Measurements from ENCODE around the gene GOLIM4.
"Not testable (repeated sequence)": the region's sequence is repeated elsewhere in the genome, so short reads cannot be mapped to it uniquely, and the experiment has no call there.

The GOLIM4 gene

DNA sequence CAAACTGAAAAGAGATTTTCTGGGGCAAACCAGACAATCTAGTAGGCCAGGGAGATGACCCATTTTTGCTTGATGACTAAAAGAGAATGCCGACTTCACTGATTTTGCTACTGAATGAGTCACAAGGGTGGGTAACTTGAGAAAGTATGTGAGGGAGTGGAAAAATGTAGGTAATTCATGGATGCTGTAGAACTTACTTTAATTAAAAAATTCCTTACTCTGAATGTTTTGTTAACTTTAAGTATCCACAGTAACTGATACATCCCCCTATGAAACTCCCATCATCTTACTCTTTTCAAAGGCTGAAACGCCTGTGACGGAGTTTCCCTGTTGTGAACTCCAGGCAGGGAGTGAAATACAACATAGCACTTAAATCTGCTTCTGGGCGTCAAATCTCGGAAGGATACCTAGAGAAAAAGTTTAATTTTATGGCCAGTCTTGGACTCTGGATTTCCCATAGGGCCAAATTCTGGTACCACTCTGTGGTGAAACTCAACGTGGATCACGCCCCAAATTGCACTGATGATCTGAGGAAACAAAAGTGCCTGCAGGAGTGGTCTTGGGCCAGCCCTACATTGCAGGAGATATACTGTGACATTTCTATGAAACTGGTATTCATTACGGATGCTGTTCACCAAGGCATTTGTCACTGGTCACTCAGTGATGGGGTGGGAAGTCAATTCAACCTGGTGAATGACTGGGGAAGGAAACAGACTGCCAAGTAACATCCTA is 24.0 kb downstream of the GOLIM4 start:
- DNase-seq, result no peak

DNA sequence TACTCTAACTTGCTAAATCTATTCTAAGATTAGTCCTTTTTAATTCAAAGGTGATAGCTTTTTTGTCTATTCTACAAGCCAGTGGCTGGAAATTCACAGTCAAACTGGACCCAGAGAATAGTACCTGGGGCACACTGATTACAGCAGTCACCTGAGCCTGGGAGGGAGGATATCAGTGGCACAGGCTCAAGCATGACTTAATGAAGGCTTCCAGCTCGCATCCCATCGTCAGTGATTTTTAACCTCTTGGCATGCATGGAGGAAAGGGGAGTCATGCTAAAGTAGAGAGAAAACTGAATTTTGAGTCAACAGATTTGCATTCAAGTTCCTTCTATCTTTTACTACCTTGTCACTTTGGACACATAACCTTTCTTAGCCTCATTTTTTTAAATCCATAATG is 24.8 kb downstream of the GOLIM4 start:
- no peak for DNase-seq

DNA sequence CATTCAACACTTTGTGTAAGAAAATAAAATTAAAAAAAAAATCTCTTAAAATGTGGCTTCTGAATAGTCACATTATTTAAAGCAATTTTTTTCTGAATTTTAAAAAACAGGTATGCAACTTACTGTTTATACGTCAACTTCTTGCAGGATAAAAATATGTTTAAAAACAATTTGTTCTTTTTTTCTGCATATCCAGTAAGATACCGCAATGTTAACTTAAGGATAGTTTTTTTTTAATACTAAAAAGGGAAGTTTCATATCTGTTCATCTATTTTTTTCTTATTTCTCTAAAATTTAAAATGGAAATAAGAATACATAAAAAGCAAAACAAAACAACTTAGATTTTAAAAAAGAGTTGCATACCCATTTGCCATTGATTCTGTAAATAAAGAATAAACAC is 27.4 kb downstream of the GOLIM4 start:
- DNase-seq, result no peak

DNA sequence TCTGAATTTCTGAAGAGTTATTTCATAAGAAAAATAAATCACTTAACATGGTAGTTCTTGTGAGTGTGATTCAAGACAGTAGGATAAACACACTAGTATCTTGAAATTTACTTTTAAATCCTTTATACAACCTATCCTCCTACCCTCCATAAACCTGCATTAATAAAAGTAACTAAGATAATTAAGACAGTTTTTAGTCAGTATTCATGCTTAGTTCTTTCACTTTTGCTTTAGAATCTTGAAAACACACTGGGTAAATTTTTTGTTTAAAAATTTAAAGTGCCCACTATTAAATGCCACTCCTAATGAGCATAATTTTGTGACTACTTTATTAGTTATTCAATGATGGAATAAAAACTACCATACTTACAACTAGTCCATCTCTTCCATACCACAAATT is 28.8 kb downstream of the GOLIM4 start:
- no peak for DNase-seq

DNA sequence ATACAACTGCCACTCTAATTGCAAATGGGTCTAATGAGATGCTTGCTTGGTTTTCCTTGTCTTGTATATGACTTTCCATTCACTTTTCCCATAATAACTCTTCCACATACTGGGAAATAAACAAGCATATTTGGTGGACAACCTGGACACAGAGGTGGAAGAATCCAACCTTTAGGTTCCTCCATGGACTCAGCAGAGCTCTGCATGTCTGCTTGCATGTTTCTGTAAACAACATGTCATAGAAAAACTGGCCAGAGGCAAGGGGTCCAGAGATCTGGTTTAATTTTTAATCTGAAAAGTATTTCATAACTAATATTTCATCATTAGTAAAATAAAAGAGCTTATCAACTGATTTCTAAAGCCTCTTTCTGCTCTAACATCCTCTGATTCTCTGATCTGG is 30.2 kb downstream of the GOLIM4 start:
- DNase-seq, result no peak

DNA sequence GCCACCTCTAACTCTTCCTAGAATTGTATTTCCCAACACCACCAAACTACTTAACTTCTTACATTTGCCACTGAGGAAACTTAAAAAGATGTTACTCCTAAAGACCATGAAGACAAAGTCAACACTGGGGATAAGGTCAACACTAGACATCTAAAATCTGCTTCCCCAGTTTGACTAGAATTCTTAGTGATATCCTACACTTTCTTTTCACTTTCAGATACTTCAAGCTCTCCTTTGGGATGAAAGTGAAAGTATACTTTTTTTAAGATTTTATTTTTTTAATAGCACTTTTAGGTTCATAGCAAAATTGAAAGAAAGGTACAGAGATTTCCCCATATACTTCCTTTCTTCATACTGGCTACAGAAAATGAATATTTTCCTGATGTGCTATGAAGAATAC is 32.6 kb downstream of the GOLIM4 start:
- DNase-seq, result no peak

DNA sequence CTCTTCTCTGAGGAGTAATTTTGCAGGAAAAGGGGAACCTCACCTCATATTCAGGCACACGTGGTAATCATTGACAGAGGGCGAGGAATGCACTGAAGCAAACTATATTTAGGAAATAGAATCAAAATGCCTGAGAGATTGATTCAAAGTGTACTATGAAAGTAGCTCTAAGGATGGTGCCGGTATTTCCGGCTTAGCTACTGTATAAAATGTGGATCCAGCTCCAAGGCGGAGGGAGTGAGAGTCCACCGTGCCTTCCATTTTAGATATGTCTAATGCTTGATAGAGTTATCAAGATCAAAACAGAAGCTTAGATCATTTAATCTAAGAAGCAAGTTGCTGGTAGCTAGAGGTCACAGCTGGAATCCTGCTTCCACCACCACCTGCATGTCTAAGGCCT is 33.0 kb downstream of the GOLIM4 start:
- DNase-seq, result no peak

DNA sequence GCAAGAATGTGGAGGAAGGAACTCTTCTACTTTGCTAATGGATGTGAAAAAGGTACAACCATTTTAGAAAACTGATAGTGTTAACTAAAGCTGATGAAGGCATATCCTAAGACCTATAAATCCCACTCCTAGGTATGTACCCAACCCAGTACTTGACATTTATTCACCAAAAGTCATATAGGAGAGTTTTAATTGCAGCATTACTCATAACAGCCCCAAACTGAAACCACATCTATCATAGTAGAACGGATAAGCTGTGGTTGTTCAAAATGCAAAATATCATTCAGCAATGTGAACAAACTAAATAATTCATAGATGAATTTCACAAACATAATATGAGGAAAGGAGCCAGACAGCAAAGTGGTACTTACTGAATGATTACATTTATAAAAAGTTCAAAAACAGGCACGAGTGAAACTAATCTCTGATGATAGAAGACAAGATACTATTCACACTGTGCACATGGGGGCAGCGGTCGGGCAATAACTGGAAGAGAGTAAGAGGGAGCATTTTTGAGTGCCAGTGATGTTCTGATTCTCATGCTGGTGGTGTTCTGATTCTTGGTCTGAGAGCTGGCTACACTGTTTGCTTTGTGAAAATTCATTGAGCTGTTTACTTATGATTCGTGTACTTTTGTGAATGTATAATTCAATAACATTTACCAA is 34.3 kb downstream of the GOLIM4 start:
- DNase-seq, result no peak

DNA sequence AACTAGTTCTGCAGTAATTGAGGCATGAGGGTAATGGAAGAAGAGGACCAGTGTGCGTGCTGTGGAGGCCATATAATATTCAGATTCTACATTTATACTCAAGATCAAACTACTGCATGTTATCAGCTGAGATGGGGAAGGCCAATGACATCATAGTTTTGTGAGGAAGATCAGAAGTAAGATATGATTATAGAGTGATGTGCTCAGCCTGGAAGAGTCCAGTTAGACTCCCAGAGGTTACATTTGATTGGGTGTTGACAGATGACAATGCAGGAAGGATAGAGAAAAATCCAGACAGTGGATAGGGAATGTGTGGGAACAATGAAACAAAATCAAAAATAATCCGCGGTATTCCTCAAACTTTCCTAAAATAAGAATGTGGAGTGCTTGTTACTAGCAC is 35.4 kb downstream of the GOLIM4 start:
- DNase-seq, result no peak

DNA sequence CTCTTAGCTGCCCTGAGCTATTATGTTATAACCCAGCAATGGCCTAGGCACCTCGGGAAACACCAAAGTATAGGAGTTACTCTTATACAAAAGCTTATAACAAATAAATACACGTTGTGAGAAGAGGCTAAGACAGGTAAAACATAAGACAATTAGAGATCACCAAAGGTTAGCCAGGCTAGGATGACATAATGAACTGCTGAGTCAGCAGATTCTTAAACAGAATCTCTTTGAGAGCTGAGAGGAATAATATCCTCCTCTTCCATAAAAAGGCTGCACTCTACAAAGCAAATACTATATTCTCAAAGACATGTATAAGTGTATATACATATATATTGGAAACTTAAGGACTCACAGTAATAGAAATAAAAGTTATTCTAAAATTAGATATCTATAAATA is 37.2 kb downstream of the GOLIM4 start:
- DNase-seq, result no peak

DNA sequence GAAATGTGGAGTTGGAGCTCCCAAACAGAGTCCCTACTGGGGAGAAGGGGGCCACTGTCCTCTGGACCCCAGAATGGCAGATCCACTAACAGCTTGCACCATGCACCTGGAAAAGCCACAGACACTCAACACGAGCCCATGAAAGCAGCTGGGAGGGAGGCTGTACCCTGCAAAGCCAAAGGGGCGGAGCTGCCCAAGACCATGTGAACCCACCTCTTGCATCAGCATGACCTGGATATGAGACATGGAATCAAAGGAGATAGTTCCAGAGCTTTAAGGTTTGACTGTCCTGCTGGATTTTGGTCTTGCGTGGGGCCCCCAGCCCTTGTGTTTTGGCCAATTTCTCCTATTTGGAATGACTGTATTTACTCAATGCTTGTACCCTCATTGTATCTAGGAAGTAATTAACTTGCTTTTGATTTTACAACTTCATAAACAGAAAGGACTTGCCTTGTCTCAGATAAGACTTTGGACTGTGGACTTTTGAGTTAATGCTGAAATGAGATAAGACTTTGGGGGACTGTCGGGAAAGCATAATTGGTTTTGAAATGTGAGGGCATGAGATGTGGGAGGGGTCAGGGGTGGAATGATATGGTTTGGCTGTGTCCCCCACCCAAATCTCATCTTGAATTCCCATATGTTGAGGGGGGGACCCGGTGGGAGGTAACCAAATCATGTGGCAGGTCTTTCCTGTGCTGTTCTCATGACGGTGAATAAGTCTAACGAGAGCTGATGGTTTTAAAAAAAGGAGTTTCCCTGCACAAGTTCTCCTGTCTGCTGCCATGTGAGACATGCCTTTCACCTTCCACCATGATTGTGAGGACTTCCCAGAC is 39.1 kb downstream of the GOLIM4 start:
- not testable (repeated sequence) for DNase-seq

DNA sequence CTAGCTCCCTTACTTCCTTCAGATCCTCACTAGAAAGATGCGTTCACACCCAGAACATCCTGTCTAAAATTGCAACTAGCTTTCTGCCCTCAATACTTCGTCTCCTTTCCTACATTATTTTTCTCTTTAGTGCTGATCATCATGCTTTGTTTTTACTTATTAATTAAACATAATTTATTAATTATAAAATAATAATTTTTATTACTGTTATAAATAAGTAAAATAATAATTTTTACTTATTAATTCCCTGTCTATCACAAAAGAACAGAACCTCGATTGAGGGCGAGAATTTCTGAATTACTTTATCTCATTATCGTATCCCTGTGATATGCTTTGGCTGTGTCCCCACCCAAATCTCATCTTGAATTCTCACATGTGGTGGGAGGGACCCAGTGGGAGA is 41.3 kb downstream of the GOLIM4 start:
- no peak for DNase-seq

DNA sequence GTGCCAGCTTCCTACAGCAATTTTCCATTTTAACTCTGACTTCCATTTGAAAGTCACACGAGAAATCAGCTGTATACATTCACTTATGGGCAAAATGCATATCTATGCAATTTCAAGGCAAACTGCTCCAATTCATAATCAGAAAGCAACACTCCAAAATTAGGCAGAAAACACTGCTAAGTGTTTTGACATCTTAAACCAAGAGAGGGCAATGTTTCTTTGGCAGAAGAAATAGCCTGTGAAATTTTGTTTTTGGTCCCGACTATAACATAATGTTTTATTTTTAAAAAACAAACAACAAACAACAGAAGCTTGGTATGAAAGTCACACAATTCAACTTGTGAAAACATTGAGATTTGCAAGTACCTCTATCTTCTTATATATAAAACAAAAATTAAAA is 42.6 kb downstream of the GOLIM4 start:
- no peak for DNase-seq

DNA sequence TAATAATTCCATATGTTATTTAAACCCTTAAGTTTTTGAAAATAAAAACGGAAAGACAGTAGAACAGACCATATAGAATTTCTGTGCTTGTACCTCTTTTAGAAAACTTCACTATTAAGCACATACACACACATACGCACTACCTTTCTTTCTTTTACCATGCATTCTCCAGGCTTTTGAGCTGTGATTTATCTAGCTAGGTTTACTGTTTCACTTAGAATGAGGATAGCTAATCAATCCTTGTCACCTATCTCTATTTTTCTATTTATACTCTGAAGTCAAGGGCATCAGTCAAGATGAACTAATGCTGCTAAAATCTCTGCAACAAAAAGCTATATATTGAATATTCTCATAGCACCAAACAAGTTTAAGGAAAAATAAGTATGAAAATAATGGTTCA is 43.2 kb downstream of the GOLIM4 start:
- no peak for DNase-seq

DNA sequence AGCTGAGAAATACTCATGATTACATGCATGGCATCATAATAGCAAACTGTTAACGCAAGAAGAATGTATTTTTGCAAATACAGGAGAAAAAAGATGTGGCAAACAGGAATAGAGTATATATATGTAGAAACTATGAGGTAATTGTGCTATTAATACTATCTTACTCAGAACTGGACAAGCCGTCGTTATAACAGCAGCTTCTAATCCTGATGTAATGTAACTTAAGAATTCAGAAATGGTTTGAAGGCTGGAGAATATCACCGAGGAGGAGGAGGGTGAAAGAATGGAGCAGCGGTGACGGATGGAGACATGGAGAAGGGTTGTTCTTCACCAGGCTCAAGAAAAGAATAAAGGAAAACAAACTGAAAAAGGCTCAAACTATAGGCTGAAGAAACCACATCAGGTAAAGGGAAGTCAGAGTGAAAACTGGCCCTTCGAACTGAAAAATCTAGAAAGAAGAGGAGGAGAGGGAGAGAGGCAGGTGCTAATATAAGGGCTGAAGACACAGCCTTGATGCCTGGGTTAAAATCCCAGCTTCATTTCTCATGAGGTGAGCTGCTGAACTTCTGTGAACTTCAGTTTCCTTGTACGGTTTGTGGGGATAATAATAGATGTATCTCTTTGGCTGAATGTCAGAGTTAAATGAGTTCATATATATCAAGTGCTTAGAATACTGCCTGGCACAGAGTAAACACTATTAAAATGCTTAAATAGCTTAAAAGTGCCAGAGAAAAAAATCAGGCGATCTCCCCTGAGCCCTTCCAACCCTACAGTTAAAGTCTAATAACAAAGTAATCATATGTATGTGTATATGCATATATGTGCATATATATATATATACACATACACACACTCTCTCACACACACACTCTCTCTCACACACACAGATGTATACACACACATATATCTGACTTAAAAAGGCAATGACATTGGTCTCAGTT is 43.9 kb downstream of the GOLIM4 start:
- DNase-seq, result no peak

DNA sequence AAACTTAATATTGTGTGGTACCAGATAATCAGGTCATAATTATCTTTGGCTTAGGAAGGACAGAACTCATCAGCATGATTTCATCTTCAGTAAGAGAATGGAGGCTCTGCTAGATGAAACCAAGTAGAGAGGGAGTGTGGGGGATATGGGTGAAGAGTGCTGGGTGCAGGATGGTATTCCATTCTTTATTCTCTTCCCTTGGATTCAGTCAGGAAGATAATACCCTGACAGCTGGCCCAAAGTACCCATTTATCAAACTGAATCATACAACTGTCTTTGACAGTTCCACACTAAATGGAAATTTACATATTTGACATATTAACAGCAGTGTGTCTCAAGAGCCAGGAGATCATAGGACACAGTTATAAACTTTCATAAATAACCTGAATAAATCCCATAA is 44.7 kb downstream of the GOLIM4 start:
- DNase-seq, result no peak

DNA sequence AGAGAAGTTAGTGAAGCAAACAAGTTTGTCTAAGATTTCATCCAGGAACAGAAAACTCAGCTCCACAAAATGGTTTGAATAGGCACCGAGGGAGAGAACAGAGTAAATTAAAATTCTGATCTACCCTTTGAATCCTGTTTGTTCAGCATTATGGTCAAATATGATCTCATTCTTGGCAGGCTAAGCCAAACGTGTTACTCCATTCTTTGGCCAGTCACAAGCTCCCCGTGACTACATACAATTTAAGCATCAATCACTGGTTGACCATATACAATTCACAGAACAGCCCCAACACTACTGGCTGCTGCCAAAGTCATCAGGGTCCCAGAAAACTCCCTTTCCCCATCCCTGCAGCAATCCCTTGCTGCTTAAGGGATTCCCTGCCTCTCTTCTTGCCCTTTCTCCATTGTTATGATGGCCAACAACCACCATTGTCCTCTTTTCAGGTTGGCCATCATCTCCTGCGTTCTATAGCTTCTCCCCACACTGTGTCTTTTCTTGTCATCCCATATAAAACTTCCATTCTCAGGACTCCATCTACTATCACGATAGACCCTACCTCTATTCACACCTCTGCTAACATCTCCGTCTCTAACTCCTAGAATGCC is 46.3 kb downstream of the GOLIM4 start:
- no peak for DNase-seq

DNA sequence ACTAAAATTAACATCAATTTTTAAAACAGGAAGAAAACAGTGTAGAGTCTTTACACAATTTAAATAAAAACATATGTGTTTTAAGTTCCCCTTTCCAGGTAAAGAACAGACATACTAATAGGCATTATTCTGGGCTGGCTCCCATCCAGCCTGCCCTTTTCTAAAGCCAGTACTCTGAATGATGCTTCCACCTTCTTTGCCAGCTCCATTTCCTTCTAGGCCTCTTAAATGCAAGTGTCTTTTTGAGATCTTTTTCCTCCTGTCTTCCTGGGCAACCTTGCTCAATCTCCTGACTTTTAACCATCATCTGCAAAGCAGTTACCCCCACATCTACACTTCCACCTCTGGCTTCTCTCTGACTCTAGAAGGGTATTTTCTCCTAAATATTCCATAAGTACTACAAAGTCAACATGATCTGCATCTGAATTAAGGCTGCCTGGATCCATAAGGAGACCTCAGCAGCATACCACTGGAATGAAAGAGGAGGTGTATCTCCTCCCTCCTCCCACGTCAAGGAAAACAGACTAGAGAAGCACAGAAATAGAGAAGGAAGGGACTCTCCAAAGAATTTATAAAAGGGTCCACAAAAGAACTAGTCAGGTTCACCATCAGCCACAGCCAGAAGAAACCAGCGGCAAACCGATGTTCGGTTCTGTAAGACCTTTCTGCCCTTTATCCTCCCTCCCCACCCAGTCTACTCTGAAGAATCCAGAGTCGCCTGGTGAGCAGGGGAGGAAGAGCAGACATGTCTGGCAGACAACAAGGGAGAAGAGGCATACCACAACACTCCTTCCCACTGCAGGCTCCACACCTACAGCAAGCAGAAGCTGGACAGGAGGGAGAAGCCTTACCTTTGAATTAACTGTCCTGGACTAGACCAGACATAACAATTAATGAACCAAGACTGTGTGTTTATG is 47.1 kb downstream of the GOLIM4 start:
- no peak for DNase-seq

DNA sequence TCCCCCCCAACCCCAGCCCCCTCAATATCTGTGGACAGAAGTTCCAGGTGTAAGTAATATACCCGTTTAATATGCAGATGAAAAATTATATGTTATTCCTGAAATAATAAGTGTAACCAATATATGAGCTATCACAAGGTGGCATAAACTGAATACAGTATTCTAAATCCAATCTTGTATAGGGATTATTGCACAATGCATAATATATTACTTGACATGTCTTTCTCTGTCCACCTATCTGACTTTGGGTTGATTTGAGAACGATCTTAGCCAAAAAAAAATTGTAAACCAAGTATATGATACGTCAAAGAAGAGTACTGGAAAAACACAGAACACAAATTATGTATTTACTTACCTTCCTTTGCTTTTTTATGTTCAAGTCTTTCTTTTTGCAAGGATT is 47.8 kb downstream of the GOLIM4 start:
- DNase-seq, result no peak

DNA sequence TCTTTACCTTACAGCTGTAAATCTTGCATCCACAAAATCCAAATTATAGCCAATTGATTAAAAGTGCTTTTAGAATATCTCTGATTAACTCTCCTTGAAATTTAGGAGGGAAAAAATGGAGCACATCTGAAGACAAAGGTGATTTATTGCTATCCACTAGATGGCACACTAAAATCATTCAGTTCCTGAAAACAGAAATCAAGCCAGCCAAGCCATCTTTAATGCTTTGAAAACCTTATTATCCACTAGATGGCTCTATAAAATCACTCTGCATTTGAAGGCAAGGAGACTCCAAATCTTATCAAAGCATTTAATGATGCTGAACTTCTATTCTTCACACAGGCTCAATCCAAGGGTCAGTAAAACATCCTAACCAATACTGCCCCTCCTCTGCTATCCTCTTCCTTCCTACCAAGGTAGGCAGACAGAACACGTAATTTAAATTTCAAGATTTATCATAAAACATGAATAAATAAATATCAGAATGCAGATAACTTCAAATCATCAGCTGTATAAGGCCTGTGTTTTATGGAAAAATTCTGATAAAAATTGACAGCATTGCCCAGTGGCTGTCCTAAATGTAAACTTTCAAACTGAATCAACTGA is 48.4 kb downstream of the GOLIM4 start:
- no peak for DNase-seq

DNA sequence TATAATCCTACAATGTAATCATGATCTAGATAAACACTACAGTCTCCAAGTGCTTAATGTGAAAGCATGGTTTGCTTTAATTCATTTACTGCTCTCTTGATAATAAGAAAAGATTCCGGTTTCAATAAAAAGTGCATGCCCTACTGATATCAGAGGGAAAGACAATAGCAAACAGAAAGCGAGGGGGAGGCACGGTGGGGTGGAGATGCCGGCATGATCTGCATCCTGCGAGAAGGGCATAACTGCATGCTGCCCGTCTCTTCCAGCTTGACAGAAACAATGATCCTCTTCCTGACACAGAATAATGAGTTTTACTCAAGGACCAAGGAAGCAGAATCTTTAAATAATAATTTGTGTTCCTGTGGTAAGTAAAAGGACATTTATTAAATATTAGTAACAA is 51.7 kb downstream of the GOLIM4 start:
- DNase-seq, result no peak

Measured in activated CD4-positive, alpha-beta T cell treated with anti-CD3 and anti-CD28 coated beads, Interleukin-2, amount 50 U/mL, for 4 hours (primary cell).